GM19452 (cell line): ENCODE measurements around the gene TRIP11.
A peak's percentile ranks its signal among the peaks of the same experiment; 100 is the strongest.
"Not testable (repeated sequence)": the region's sequence is repeated elsewhere in the genome, so short reads cannot be mapped to it uniquely, and the experiment has no call there.

Experiments
- ATAC-seq: cut with Tn5 transposase; IDR thresholded peaks from one replicate; pipeline ENCODE4 v1.9.1; 2021; ENCODE audit not compliant: unreplicated experiment

TRIP11 gene

DNA sequence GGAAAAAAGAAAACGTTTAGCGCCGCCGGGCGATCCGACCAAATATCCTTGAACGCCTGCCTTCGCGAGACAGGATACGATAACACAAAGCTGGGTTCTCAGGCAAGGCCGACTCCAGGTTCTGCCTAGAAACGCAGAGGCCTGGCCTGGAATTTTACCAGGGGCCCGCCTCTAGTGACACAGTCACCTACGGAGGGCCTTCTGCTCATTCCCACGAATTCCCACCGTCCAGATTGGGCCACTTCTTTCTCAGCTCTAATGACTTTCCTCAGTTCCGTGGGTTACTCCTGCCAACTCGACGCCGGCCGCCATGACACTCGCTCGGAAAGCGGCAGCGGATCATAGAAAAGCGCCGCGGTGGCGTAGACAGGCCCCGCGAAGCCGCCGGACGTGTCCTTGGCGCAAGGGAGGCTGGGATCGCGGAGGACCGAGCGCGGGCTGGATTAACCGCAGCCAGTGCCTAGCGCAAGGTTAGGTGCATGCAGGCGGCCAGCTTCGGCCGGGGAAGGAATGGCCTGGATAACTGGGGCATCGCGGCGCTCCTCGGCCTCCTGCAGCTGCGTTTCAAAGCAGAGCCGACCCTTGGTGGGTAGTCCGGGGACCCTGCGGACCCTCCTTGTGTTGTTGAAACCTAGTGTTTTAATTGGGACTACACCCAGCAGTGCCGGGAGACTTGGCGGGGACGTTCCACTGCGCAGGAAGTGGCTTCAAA, at the start of gene TRIP11:
Gene TRIP11 (minus strand): TSS at position 341 of the 712 bp plus-strand sequence. CDS start 374 bp downstream, outside the sequence.
- peak; percentile 96 for ATAC-seq

DNA sequence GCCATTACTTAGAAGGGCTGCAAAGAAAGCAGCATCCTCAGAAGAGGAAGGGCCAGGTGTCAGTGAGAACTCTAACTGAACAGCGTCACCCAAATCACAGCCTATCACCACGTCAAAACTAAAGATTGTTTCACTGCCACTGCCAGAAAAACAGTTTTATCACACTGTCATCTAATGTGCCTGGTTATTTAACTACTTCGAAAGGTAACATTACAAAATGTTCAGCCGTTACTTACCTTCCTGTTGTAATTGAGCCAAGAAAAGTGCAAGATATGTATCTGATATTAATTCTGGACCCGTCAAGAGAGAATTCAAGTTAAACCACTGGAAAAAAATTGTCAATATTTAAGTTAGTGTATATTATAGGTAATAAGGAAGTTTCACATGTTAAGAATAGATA, 48.6 kb upstream of the TRIP11 start:
- ATAC-seq = no peak

DNA sequence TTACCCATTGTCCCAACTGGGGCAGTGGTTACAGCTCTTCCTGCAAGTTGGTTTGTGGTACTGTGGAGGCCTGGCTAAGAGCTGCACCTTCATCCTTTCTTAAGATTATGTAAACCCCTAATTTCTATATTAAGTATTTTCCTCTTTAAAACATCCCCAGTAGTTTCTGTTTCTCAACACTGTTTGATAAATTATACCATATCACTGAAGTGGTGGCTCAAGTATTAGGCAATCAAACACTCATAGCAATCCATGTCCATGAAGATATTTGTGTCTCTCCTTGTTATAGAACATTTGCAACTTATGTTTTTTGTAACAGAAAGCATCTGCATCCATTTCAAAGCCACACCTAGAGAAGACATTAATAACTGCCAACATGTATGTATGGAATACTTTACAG, 34.7 kb upstream of the TRIP11 start:
- ATAC-seq = no peak

DNA sequence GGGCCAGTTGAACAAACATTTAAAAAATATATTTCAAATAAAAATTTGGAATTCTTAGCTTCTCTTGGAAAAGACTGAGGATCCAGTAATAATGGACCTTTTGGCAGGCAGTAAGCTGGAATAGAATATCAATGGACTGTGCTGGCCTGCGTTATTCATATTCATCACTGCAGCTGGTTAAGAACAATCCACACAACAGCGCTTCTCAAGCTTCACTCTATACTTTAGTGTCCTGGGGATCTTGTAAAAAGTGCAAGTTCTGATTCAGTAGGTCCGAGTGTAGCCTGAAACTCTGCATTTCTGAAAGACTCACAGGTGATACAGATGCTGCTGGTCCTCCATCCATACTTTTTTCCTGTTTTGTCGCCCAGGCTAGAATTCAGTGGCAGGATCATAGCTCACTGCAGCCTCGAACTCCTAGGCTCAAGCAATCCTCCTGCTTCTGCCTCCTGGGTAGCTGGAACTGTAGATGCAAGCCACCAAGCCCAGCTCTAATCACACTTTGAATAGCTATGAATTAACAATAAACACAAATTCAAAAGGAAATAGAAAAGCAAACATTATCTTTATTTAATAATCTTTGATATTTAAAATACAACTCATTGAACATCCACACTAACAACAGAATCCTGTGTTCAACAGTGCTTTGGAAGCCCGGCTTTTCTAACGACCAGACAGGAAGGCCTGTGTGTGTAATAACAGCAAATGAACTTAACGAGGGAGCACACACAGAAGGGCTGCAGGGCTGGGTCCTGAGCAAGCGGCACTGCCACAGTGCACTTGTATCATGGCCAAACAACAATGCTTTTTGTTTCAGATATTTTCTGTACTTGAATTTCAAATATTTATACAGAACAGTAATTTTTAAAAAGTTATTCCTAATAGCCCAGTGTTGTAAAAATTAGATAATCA, 18.4 kb upstream of the TRIP11 start:
- no peak for ATAC-seq

DNA sequence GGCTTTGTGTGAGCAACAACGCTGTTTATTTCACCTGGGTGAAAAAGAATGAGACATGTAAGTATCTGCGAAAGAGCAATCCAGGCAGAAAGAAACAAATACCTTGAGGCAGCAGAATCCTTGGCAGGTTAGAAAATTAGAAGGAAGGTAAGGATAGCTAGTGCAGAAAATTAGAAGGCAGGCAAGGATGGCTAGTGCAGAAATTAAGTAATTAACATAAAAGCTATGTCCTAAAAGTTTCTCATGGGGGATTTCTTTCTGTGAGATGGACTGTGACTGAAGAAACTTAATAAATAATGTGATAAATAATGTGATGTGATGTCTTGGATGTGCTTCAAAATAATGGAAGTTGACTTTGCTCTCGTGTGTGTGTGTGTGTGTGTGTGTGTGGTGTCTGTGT, 9.9 kb upstream of the TRIP11 start:
- no peak for ATAC-seq

DNA sequence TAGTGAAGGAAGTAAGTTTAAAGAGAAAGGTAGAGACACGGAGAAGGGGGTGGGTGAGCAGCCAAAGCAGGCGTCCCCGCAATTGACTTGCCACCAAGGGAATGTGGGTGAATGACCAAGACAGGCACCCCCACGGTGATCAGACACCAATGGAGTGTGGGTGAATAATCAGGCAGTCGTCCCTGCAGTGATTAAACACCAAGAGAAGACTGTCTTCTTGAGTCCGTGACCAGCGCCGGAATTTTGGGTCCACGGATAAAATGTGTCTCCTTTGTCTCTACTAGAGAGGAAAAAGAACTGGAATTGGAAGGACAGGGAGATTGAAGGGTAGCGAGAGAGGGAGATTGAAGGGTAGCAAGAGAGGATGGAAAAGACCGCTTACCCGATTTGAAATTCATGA, 9.4 kb upstream of the TRIP11 start:
- not testable (repeated sequence) for ATAC-seq

DNA sequence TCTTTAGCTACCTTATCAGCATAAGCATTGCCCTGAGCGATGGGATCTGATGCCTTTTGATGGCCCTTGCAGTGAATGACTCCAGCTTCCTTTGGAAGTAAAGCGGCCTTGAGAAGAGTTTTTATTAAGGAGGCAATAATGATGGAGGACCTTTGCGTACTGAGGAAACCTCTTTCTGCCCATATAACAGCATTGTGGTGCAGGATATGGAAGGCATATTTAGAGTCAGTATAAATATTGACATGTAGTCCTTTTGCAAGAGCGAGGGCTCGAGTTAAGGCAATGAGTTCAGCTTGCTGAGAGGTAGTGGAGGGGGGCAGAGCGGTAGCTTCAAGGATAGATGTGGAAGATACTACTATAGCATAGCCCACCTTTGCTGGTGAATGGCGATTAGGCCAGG, 6.0 kb upstream of the TRIP11 start:
- not testable (repeated sequence) for ATAC-seq

DNA sequence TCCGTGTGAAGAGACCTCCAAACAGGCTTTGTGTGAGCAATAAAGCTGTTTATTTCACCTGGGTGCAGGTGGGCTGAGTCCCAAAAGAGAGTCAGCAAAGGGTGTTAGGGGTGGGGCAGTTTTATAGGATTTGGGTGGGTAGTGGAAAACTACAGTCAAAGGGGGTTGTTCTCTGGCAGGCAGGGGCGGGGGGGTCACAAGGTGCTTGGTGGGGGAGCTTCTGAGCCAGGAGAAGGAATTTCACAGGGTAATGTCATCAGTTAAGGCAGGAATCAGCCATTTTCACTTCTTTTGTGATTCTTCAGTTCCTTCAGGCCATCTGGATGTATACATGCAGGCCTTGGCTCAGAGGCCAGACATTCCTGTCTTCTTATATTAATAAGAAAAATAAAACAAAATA, 1.9 kb upstream of the TRIP11 start:
- not testable (repeated sequence) for ATAC-seq

DNA sequence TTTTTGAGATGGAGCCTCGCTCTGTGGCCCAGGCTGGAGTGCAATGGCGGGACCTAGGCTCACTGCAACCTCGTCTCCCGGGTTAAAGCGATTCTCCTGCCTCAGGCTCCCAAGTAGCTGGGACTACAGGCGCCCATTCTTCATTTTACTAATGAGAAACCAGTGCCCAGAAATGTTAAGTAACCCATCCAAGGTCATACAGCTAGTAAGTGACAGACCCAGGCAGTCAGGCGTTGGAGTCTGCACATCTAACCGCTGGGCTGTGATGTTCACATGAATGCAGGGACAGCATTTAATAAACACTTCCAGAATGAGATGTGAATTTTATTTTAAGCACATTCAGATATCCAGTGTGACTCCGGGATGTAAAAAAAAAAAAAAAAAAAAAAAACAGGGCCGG, 1.3 kb upstream of the TRIP11 start:
- no peak for ATAC-seq

DNA sequence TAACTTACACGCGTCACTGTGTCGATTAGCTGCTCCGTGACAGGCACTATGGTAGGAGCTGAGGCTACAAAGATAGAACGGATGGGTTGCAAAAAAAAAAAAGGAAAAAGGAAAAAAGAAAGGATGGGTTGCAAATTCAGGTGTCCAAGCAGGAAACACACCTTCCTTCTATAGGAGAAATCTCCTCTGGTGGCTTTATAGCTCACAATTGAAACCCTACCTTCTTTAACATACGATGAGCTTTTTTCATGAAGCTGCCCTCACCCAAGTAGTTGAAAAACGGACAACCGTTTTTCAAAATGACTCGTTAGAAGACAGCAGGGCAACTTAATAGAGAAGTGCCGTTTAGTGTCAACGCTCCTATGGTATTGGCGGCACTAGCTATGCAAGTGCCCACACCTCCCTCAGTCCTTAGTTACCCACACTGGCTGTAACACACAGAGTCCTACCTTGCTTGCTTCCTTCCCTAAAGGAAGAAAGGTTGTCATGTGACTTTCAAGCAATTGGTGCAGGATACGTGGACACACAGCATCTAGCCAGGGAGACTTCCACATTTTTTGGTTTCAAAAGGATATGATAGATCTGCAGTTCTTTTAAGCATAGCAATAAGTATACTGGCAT, 682 bp upstream of the TRIP11 start:
- no peak for ATAC-seq

DNA sequence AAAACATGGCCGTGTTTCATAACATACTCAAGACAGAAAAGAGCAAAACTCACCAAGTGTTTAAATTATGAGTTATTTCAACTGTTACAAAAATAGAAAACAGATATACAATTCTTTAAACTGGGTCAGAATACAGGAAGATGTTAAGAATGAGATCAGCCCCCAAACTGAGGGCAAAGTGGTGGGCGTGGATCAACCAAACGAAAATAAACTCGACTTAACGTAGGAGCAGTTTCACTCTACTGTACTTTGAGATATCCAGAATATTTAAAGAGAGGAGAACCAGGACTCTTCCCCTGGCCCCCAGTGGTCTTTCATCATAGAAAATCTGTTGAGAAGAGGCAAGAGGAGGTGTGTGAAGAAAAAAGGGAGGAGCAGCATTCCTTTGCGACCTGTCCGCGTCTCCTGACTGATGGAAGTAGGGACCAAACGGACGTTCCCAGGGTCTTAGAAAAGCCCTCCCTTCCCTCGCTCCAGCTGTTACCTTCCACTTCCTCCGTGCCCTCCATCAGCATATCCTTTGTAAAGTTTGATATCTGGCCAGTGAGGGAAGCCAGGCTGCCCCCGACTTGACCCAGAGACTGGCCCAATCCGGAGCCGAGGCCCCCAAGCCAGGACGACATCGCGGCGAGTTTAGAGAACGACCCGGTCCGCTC, 668 bp downstream of the TRIP11 start:
- ATAC-seq = peak; percentile 15

DNA sequence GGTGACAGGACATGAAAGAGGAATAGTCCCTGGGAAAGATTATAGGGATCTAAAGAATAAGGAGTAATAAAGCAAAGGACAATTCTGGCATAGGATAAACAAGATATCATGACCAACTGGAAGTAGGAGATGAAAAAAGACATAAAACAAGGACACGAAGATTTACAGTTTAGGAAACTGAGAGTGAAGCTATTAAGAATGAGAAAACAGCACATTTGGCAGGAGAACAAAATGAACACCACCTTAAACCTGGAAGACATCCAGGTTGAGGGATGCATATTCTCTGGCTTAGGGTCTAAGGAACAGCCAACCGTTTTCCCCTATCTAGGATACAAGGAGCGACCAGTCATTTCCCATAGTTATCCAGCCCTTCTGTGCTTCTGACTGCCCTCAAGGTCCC, 1.9 kb downstream of the TRIP11 start:
- no peak for ATAC-seq

DNA sequence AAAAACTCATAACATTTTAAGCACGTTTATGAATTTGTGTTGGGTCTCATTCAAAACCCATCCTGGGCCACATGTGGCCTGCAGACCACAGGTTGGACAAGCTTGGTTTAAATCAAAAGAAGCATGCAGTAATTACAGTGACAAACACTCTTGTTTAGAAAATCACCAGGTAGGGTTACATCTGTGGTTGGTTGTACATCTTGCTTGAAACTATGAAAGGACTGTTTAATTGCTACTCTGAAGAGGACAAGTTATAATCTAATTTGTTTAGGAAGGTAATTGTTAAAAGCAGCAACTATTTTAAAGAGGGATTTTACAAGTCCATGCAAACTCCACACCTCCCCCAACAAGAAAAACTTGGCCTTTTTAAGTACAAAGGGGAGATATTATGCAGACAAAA, 4.0 kb downstream of the TRIP11 start:
- ATAC-seq = no peak

DNA sequence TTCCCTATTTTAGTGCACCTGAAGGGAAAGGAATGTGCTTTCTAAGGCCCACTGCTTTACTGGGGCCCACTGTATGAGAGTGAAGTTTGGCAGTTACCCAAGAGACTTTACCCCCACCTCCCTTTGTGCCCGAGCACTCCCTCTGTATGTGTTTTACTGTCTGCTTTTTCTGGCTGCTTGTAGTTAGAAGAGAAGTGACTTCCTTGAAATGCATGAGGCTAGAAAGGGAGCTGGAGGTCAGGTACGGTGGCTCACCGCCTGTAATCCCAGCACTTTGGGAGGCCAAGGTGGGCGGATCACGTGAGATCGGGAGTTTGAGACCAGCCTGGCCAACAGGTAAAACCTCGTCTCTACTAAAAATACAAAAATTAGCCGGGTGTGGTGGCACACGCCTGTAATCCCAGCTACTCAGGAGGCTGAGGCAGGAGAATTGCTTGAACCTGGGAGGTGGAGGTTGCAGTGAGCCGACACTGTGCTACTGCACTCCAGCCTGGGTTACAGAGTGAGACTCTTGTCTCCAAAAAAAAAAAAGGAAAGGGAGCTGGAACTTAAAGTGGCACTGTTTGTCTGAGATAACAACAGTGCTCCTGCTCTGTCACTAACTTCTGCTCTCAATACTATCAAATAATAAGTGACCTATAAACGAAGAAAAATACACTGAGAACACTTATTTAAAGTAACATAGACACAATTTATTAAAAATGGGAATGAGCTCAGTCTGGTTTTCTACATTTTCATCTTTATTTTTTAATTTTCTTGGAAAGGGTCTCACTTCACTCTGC, 5.8 kb downstream of the TRIP11 start:
- no peak for ATAC-seq

DNA sequence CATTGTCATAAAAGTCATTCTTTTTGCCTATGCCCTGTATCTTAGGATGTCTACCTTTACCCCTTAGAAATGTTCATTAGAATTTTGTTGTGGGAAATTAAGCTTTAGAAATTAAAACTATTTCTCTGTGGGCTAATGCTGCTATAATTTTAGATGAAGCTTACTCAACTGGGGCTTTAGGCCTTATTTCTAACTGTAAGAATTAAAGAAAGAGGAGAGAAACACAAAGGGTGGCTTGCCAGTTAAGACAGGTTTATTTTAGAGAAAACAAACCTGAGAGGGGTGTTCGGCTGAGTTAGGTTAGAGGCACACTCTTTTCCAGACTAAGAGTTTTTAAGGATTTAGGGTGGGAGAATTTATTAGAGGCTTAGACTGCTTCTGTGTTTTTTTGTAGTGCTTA, 6.4 kb downstream of the TRIP11 start:
- ATAC-seq = no peak

DNA sequence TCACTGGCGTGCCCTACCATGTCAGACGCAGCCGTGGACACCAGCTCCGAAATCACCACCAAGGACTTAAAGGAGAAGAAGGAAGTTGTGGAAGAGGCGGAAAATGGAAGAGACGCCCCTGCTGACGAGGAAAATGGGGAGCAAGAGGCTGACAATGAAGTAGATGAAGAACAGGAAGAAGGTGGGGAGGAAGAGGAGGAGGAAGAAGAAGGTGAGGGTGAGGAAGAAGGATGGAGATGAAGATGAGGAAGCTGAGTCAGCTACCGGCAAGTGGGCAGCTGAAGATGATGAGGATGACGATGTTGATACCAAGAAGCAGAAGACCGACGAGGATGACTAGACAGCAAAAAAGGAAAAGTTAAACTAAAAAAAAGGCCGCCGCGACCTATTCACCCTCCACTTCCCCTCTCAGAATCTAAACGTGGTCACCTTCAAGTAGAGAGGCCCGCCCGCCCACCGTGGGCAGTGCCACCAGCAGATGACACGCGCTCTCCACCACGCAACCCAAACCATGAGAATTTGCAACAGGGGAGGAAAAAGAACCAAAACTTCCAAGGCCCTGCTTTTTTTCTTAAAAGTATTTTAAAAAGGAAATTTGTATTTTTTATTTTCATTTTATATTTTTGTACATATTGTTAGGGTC, 13.2 kb downstream of the TRIP11 start:
- no peak for ATAC-seq

DNA sequence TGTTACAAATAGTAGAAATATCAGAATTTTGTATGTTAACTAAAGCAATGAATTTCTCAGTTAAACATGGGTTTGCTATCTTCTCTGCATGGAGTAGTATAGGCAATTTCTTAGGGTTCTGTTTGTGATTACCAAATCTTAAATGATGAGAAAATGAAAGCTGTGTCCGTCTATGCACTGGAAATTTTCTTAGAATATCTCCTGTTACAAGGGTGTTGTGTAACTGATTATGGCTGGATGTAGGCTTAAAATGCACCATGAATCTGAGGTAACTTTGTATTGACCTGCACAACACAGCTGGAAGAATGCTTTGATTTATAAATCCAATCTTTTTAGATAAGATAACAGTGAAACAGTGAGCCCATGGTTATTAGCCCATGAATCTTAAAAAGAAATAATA, 17.8 kb downstream of the TRIP11 start:
- ATAC-seq = no peak

DNA sequence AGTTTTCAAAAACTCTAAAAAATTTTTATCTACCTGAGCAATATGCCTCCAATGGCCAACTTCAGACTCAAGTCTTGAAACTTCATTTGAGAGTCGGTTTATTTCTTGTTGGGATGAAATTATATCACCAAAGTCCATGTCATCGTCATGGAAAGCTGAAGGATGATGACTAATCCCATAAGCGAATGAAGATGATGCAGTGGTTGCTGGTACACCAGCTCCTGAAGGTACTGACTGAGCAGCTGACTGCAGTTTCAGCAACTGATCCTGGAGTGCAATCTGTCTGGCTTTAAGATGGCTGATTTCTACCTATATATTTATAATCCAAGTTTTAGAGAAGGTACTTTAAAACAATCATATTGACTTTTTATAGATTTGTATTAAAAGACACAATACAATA, 18.3 kb downstream of the TRIP11 start:
- no peak for ATAC-seq

DNA sequence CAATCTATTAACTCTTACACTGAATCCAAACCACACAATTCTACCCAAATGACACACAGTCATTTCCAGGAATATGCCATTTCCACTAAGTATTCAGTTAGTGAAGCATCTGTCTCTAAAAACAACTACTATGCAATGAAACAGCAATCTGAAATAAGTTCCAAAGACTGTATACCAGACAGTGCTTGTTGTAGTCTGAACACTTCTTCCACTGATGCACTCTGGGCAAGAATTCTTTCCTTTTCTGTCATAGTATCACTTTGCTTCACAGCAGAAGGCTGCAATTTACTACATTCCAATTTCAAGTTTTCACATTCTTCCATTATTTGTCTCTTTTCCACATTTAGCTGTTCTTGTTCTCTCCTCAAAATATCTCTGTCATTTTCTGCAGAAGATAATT, 25.8 kb downstream of the TRIP11 start:
- ATAC-seq = no peak

DNA sequence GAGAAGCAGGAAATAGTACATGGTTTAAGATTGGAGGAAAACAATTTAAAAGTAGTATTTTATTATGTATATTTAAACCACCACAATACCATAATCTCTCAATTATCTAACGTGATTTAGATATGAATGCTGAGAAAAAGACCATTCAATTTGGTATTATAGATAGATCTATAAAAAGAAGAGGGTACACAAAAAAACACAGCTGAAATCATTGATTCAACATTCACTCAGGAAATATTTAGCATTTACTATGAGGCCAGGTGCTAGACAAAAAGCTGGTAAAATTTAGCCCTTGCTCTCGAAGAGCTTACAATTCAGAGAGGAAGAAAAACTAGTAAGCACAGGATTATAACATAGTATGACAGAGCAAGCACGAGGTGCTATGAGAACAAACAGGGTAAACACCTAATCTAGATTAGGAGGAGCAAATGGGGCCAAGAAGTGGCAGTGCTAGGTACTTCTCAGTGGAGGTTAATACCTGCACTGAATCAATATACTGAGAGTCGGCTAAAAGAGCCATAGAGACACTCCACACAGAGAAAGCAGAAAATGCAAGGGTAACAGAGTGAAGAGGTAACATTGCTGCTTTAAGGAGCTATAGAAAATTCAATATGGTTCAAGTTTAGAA, 27.6 kb downstream of the TRIP11 start:
- ATAC-seq = no peak
